Prostate gland (tissue), 2 donors: ENCODE data around the gene ADGRL2. TPM values are rescaled to one million over a fixed set of nuclear protein-coding genes. Genes with fewer than 3 reads are reported as not detected.
"Not testable (repeated sequence)": the region's sequence is repeated elsewhere in the genome, so short reads cannot be mapped to it uniquely, and the experiment has no call there.

Experiments used
- DNase-seq: peaks from one replicate; pipeline ENCODE4 v3.0.0-alpha.2; 2019; ENCODE audit warnings: low spot score
- H3K27ac ChIP-seq, 2 donors: fragments of 200-600 bp; sonication (generic); 2 replicates each; pipeline ENCODE4 v1.5.1; 2017 to 2019
- H3K27me3 ChIP-seq: fragments of 200-600 bp; sonication (generic); replicated peaks from 2 replicates; pipeline ENCODE4 v1.5.1; 2019; ENCODE audit not compliant: insufficient read depth
- H3K36me3 ChIP-seq, 2 donors: fragments of 200-600 bp; sonication (generic); 1 replicate in 1 of 2; 2 replicates in 1 of 2; pipeline versions ENCODE4 v1.5.1 to v1.8.1; 2017 to 2019
- H3K4me1 ChIP-seq: fragments of 200-600 bp; sonication (generic); replicated peaks from 2 replicates; pipeline ENCODE4 v1.5.1; 2019
- H3K4me3 ChIP-seq, 2 donors: fragments of 200-600 bp; sonication (generic); 2 replicates each; pipeline ENCODE4 v1.5.1; 2017 to 2019
- H3K9me3 ChIP-seq: fragments of 200-600 bp; sonication (generic); 2 replicates; pipeline ENCODE4 v1.5.1; 2017
- POLR2A ChIP-seq: fragments of 450-650 bp; IDR thresholded peaks from one replicate; pipeline ENCODE4 v1.6.1; 2016; ENCODE audit warnings: antibody characterized with exemption, mild to moderate bottlenecking
- POLR2AphosphoS5 ChIP-seq: sonication (generic); formaldehyde crosslinking; IDR thresholded peaks from one replicate; pipeline ENCODE4 v1.6.1; 2017; ENCODE audit warnings: antibody characterized with exemption
- WGBS: methylation state at CpG from one replicate; pipeline ENCODE4 v1.1.5; 2018; 5-methylcytosine and 5-hydroxymethylcytosine counted together
- intact Hi-C: fragments of 100-400 bp; cut with DNase I; formaldehyde crosslinking; loops from one replicate; pipeline ENCODE4 v1.14.2; 2022
- total RNA-seq, 2 donors: library from RNA; depleted of rRNA; stranded (reverse); fragments of >200 nt; gene quantifications; one replicate each; pipeline ENCODE4 v1.1.0, GENCODE V29; 2016
- TF ChIP-seq, protein P1 (sequence below), 4 experiments: fragments of 200-600 bp in 2 of 4; fragments of 450-650 bp in 2 of 4; sonication (generic) in 2 of 4; IDR thresholded peaks; 1 replicate in 3 of 4; 2 replicates in 1 of 4; pipeline ENCODE4 v1.5.1; 2016 to 2019; ENCODE audit warnings: antibody characterized with exemption in 4 of 4, mild to moderate bottlenecking in 2 of 4, moderate library complexity in 2 of 4

The ADGRL2 gene
- total RNA-seq, 2 donors from 2014 or later = 34.0 to 54.0 TPM

DNA sequence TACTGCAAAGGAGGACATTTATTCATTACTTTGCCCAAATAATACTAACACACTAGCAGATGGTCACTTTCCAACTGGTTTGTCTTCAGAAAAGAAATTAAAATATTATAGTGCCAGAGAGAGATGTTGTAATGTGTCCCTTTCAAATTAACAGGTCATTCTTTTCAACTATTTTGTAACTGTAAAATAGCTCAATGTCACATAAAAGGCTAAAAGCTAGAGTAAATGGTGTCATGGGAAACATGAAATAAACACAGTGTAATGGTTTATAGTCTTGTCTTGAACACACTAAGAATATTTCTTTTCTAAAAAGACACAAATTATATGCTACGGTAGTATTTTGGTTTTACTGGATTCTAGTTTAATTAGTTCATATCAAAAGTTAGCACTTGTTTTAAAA lies 77.8 kb downstream of the ADGRL2 start:
- no peak for DNase-seq
- Histone ChIP-seq H3K27ac (no peak overlapping the region), H3K9me3 (no peaks in the 10 kb centered on the region), H3K4me1 (no peaks in the 10 kb centered on the region), H3K4me3 (no peak overlapping the region), H3K36me3 (no peaks in the 10 kb centered on the region), H3K27me3 (no peaks in the 10 kb centered on the region)
- TF ChIP-seq, protein P1, sequence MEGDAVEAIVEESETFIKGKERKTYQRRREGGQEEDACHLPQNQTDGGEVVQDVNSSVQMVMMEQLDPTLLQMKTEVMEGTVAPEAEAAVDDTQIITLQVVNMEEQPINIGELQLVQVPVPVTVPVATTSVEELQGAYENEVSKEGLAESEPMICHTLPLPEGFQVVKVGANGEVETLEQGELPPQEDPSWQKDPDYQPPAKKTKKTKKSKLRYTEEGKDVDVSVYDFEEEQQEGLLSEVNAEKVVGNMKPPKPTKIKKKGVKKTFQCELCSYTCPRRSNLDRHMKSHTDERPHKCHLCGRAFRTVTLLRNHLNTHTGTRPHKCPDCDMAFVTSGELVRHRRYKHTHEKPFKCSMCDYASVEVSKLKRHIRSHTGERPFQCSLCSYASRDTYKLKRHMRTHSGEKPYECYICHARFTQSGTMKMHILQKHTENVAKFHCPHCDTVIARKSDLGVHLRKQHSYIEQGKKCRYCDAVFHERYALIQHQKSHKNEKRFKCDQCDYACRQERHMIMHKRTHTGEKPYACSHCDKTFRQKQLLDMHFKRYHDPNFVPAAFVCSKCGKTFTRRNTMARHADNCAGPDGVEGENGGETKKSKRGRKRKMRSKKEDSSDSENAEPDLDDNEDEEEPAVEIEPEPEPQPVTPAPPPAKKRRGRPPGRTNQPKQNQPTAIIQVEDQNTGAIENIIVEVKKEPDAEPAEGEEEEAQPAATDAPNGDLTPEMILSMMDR (IDR thresholded peaks at IDR 0.05) = no peak
- no peak for TF ChIP-seq POLR2A
- TF ChIP-seq POLR2AphosphoS5 = no peak
- intact Hi-C loops = no loop called here
- 20% methylated on average over 1 of the region's 1 CpG for WGBS

GRCh38 chr1:81880781-81881180 lies 80.0 kb downstream of the ADGRL2 start:
- WGBS = 97% methylated on average over 1 of the region's 1 CpG
- H3K27me3 ChIP-seq = no peaks in the 10 kb centered on the region
- no peak overlapping the region for H3K4me3 ChIP-seq
- H3K36me3 ChIP-seq = no peaks in the 10 kb centered on the region
- DNase-seq = no peak
- H3K27ac ChIP-seq = no peak overlapping the region
- TF ChIP-seq, protein P1 (IDR thresholded peaks at IDR 0.05) = no peak
- TF ChIP-seq POLR2AphosphoS5 = no peak
- TF ChIP-seq POLR2A = no peak
- no peaks in the 10 kb centered on the region for H3K4me1 ChIP-seq
- intact Hi-C loops = no loop called here
- H3K9me3 ChIP-seq = no peaks in the 10 kb centered on the region

DNA sequence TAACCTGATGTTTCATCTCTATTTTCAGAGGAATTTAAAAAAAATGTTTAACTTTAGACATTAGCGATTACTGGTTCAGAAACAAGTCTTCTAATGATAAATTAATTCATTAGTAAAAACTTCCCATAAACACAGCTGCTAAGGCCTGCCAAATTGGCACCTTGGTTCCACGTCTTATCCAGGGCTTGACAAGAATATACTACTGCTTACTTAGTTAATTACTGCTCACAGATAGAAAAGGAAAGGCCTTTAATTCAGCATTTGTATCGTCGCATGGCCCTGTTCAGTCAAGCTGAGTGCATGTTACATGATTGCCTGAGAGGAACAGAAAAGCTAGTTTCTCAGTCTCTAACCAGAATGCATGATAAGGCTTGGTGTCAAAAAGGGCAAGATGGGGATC lies 84.6 kb downstream of the ADGRL2 start:
- Histone ChIP-seq H3K27ac (no peak overlapping the region), H3K9me3 (no peaks in the 10 kb centered on the region), H3K4me1 (no peaks in the 10 kb centered on the region), H3K4me3 (no peak overlapping the region), H3K36me3 (no peaks in the 10 kb centered on the region), H3K27me3 (no peaks in the 10 kb centered on the region)
- no peak for TF ChIP-seq POLR2A
- WGBS = 75% methylated on average over 4 of the region's 4 CpGs
- intact Hi-C loops = no loop called here
- DNase-seq = no peak

- DNase-seq, H3K9me3 ChIP-seq, H3K4me3 ChIP-seq, H3K36me3 ChIP-seq, intact Hi-C loops, H3K27ac ChIP-seq, H3K27me3 ChIP-seq, H3K4me1 ChIP-seq: not testable (repeated sequence)
- WGBS = 59% methylated on average over 6 of the region's 6 CpGs
- TF ChIP-seq POLR2AphosphoS5 = peak; percentile 34
Observed at GRCh38 chr1:81886292-81886691, 85.6 kb downstream of the ADGRL2 start.

- no peak for DNase-seq
- 76% methylated on average over 5 of the region's 5 CpGs for WGBS
- no peaks in the 10 kb centered on the region for H3K4me1 ChIP-seq
- intact Hi-C loops = no loop called here
- no peaks in the 10 kb centered on the region for H3K36me3 ChIP-seq
- no peak overlapping the region for H3K4me3 ChIP-seq
- no peaks in the 10 kb centered on the region for H3K9me3 ChIP-seq
- TF ChIP-seq, protein P1 (IDR thresholded peaks at IDR 0.05) = no peak
- TF ChIP-seq POLR2A (no peak), POLR2AphosphoS5 (no peak)
- no peaks in the 10 kb centered on the region for H3K27me3 ChIP-seq
- no peak overlapping the region for H3K27ac ChIP-seq
Observed at GRCh38 chr1:81887421-81888144, 86.8 kb downstream of the ADGRL2 start.

DNA sequence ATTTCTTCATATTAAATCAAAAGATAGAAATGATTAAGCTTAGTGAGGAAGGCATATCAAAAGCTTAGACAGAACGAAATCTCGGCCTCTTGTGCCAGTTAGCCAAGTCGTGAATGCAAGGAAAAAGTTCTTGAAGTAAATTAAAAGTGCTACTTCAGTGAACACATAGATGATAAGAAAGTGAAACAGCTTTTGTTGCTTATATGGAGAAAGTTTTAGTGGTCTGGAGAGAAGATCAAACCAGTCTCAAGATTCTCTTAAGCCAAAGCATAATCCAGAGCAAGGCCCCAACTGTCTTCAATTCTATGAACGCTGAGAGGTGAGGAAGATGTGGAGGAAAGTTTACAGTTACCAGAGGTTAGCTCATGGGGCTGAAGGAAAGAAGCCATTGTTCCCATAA lies 88.4 kb downstream of the ADGRL2 start:
- H3K36me3 ChIP-seq = no peaks in the 10 kb centered on the region
- H3K27me3 ChIP-seq = no peaks in the 10 kb centered on the region
- no peaks in the 10 kb centered on the region for H3K9me3 ChIP-seq
- intact Hi-C loops = no loop called here
- no peak overlapping the region for H3K27ac ChIP-seq
- no peaks in the 10 kb centered on the region for H3K4me1 ChIP-seq
- no peak for DNase-seq
- no peak overlapping the region for H3K4me3 ChIP-seq
- TF ChIP-seq POLR2A (no peak), POLR2AphosphoS5 (no peak)
- TF ChIP-seq, protein P1 (IDR thresholded peaks at IDR 0.05) = no peak
- WGBS = 89% methylated on average over 4 of the region's 4 CpGs
